GM21737 (cell line): ENCODE data around the gene PARD3.

Experiments
- ATAC-seq: cut with Tn5 transposase; IDR thresholded peaks from one replicate; pipeline ENCODE4 v1.9.1; 2021; ENCODE audit warnings: mild to moderate bottlenecking, moderate library complexity; ENCODE audit not compliant: unreplicated experiment

The PARD3 gene

GRCh38 chr10:34155812-34156211 lies 659.3 kb downstream of the PARD3 start:
- no peak for ATAC-seq

GRCh38 chr10:34154383-34154900 lies 660.7 kb downstream of the PARD3 start:
- no peak for ATAC-seq

DNA sequence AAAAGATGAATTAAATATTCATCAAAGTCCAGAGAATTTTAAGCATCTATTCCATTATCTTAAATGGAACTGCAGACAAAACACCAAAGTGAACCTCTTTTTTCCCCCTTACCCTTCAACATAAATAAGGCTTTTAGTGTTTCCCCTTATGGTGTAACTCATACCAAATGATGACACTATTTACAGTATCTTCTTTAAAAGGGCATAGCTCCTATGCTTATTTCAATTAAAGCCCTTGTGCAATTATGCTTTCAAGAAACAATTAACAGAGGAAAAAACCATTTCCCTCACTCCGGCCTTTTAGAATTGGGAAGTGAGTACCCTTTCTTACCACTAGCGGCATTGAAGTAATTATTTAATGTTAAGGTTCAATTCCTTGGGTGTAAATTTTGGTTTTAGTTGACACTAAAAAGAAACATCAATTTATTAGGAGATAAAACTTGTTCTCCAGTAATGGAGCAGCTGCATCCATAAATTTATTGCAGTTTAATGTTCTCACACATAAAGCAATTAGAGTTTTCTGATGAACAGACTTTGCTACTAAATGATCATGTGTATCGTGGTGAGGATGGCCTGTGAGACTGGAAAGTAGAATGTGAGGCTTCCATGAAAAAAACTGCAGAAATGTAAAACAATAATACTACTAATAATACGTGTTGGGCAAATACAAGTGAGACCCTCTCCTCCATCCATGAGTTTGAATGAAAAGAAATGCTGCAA lies 661.3 kb downstream of the PARD3 start:
- no peak for ATAC-seq

- ATAC-seq: no peak
These were observed 662.7 kb downstream of the PARD3 start for GRCh38 chr10:34152434-34152833.

GRCh38 chr10:34151931-34152330 lies 663.2 kb downstream of the PARD3 start:
- ATAC-seq: no peak

DNA sequence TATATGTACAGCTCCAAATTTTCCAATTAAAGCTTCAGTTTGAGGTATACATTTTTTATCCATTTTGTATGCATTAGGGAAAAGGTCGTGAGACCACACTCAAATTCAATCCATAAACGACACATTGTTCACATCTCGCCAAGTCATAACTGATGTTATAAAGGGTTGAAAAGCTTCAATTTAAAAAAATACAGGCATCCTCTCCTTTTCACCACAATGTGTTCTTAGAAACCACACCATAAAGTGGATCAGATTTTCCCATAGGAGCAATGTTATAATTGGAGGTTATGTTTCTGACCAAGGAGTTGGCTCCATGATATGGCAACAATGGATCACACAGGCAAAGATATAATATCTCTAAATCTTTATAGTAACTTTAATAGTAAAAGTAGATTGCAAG lies 663.6 kb downstream of the PARD3 start:
- no peak for ATAC-seq

- no peak for ATAC-seq
These were observed 665.0 kb downstream of the PARD3 start for GRCh38 chr10:34150103-34150502.

GRCh38 chr10:34148305-34148657 lies 666.8 kb downstream of the PARD3 start:
- ATAC-seq: no peak

DNA sequence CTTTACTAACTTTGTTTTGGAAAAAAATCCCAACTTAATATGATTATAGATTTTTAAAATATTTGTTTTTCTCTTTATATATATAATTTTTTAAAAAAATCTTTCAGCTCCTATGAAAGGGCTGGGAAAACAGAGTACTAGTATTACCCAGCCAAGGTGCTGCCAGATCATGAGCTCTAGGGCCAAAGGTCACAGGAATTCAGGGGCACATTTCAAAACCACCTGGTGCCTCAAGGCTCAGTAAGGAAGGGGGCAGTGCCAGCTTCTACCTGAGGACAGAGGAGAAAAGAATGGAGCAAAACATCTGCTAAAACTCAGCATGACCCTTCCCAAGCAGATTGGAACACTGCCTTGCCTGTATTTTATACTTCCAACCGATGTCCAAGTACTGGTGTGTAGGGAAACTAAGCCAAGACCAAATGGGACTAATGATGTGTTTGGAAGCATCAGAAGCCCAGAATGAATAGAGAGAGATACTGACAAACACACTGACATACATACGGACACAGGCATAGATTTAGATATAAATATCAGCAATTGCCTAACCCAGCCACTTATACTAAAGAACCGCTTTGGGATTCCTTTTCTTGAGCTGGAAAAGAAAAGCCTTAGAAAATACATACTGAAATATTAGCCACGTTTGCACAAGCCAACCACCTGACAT lies 667.3 kb downstream of the PARD3 start:
- no peak for ATAC-seq

- ATAC-seq: no peak
These were observed 669.4 kb downstream of the PARD3 start for GRCh38 chr10:34145715-34146114.

DNA sequence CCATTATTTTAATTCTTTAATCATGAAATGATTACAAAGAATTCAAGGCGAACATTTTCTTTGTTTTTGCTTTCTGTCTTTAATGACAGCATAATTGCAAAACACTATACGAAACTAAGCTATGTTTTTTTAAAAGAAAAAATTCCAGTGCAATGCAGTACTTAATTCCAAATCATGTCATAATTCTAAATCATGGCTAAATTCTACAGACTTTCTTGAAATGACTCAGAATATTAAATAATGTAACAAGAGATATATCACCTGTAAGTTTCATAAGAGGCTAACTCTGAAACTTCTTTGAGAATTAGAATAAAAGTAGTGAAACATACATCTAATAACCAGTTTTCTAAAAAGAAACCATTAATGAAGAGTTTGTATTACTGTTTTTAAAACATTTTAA lies 671.6 kb downstream of the PARD3 start:
- ATAC-seq: no peak

- ATAC-seq: no peak
These were observed 673.9 kb downstream of the PARD3 start for GRCh38 chr10:34141032-34141680.

- ATAC-seq: no peak
These were observed 675.5 kb downstream of the PARD3 start for GRCh38 chr10:34139559-34139958.

DNA sequence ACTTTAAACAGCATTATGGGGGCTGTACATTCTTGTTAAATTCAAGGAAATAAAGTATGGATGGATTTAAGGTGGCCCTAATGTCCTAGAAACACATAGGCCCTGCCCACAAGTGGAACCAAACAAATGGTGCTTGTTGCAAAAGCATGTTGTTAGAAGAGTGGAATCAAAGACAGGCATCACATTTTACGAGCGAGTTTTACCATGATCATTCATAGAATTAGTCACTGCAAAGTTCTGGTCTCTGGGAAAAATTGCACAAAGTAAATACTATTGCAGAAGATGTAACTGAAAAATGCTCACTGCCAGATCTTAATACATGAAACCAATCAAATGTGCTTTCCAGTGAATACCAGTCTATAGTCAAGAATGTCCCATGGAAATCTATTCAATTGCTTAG lies 677.1 kb downstream of the PARD3 start:
- no peak for ATAC-seq

DNA sequence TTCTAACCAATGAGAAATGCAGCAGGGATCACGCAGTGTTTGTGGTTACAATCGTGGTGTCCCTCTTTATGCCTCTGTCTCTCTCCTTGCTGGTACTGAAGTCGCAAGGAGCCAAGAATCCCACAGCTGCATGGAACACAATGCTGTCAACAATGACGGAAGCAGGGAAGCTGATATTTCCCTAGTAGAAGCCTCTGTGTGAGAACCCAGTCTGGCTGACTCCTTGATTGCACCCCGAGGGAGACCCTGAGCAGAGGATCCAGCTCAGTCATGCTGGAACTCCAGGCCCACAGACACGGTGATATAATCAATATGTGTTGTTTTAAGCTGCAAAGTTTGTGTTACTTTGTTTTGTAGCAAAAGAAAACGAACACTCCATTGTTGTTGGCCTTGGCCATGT lies 677.9 kb downstream of the PARD3 start:
- no peak for ATAC-seq

DNA sequence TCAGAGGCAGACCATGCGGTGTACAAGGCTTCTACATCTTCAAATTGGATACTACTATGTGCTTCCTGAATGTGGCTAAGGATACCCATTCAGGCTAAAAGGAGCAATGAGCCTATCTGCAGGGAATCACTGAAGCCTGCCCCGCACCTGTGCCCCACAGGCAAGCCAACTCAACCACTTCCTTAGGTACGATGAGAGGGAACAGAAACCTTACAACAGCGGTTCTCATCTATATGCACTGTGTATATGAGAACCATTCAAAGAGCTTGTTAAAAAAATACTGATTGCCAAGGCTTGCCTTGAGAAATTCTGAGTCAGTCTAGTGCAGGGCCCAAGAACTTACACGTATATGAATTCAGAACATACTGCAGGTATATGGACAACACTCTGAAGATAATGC lies 679.6 kb downstream of the PARD3 start:
- peak; percentile 76 for ATAC-seq

- no peak for ATAC-seq
These were observed 680.5 kb downstream of the PARD3 start for GRCh38 chr10:34134602-34135001.

DNA sequence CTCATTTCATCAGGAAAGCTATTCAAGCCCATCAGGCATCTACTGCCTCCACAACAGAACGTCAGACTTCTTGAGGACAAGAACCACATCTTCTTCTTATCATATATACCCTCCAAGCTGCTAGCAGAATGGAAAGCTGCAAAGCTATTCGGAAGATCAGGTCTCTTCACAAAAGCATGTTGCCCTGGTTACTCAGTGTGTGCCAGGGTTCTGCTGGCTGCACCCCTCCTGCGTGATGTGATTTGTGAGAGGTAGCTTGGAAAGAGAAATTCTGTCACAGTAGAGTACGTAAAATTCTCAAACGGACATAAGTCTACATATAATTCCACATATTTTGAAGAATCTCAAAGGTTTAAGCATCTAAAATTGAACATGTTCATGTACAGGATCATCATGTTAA lies 681.7 kb downstream of the PARD3 start:
- no peak for ATAC-seq

- ATAC-seq: no peak
These were observed 683.9 kb downstream of the PARD3 start for GRCh38 chr10:34131152-34131551.

GRCh38 chr10:34127676-34128075 lies 687.4 kb downstream of the PARD3 start:
- no peak for ATAC-seq

DNA sequence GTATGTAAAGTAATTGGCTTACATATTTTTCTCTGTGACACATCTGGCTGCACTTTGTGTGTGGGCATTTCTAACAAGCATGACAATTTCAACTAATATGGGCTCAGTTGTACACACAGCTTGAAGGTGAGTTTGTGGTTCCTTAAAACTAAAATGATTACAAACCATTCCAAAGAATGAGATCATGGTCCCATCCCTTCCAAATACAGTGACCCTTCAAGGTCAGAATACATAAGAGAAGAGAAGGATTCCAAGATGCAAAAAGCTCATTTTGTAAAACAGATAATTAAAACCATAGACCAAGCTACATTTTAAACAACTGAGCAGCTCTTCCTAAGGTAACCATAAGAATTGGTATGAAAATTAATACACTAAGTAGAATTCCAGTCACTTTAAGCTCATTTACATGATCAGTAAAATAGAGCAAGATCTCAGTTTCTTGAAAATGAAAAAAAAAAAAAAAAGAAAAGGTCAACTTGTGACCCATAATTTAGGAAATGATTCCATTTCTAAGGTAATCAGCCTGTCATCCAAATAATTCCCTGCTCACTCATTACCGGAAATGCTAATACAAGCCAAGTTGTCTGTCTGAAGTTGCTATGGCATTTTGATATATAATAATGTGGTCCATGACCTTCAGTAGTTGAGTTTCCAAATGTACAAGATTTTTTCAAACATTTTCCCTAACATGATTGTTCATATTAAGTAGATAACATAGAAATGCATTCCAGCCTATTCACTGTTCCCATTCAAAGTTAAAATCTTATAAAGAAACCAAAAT lies 688.5 kb downstream of the PARD3 start:
- no peak for ATAC-seq
